GM12878 (cell line): ENCODE results near the gene BCR. TPM values are rescaled to one million over a fixed set of nuclear protein-coding genes. Genes with fewer than 3 reads are reported as not detected.
A peak's percentile ranks its signal among the peaks of the same experiment; 100 is the strongest.

ENCODE experiments used
- ATAC-seq: fragments of 200-7000 bp; cut with Tn5 transposase; 3 replicates; pipeline ENCODE4 v1.9.1; 2020; ENCODE audit warnings: mild to moderate bottlenecking, moderate library complexity
- BruUV-seq: library from RNA; stranded (reverse); fragments of 400-500 nt; replicated peaks from 2 replicates; lab custom pipeline; 2021; lab: Mats Ljungman, UMichigan
- CTCF ChIA-PET: fragments of 300-600 bp; sonication (Branson Sonifier 250); formaldehyde crosslinking; extraction: SDS; loops from one replicate; lab custom pipeline; 2021; ENCODE audit warnings: inconsistent platforms; lab: Yijun Ruan, JAX
- POLR2A ChIA-PET: fragments of 350-600 bp; formaldehyde crosslinking; extraction: SDS; loops from one replicate; lab custom pipeline; 2021; ENCODE audit warnings: inconsistent platforms; lab: Charles Lee
- RAD21 ChIA-PET: fragments of 300-600 bp; sonication (Branson Sonifier 250); formaldehyde crosslinking; loops from one replicate; lab custom pipeline; 2023; ENCODE audit warnings: antibody characterized with exemption; ENCODE audit not compliant: unreplicated experiment; lab: Charles Lee
- SMC1A ChIA-PET: fragments of 300-600 bp; sonication (Branson Sonifier 250); formaldehyde crosslinking; loops from one replicate; lab custom pipeline; 2023; ENCODE audit not compliant: unreplicated experiment, uncharacterized antibody; lab: Charles Lee
- DNase-seq: peaks from one replicate; pipeline ENCODE4 v3.0.0-alpha.2; 2011; ENCODE audit warnings: low read depth, low spot score
- FAIRE-seq: peaks from 3 replicates; lab custom pipeline; 2011; peaks lifted over from hg19 to GRCh38; lab: Jason Lieb, UNC
- H2AFZ ChIP-seq: 2 replicates; pipeline ENCODE4 v1.6.0; 2011; ENCODE audit warnings: low read depth, low read length, control low read depth; ENCODE audit not compliant: control insufficient read depth
- H3K27ac ChIP-seq: 2 replicates; pipeline ENCODE4 v1.5.1; 2011; ENCODE audit warnings: control low read depth; ENCODE audit not compliant: control insufficient read depth, insufficient read depth
- H3K27me3 ChIP-seq, 2 experiments: replicated peaks in 1 of 2; 2 replicates each; pipeline versions ENCODE4 v1.6.0 to v1.6.1; 2011; ENCODE audit warnings: low read length in 1 of 2; ENCODE audit not compliant: control insufficient read depth in 2 of 2, insufficient read depth in 2 of 2
- H3K36me3 ChIP-seq, 2 experiments: 2 replicates each; pipeline ENCODE4 v1.5.1; 2011; ENCODE audit warnings: low read length in 1 of 2; ENCODE audit not compliant: control insufficient read depth in 2 of 2, insufficient read depth in 2 of 2
- H3K4me1 ChIP-seq: 2 replicates; pipeline ENCODE4 v1.6.1; 2011; ENCODE audit warnings: mild to moderate bottlenecking, low read length, moderate library complexity, mixed read lengths; ENCODE audit not compliant: control insufficient read depth, insufficient read depth
- H3K4me2 ChIP-seq: 2 replicates; pipeline ENCODE4 v1.6.0; 2011; ENCODE audit warnings: control low read depth; ENCODE audit not compliant: control insufficient read depth, insufficient read depth
- H3K4me3 ChIP-seq: fragments of 200-600 bp; sonication (generic); 2 replicates; pipeline ENCODE4 v1.5.1; 2016
- H3K79me2 ChIP-seq: 2 replicates; pipeline ENCODE4 v1.6.0; 2011; ENCODE audit warnings: low read length; ENCODE audit not compliant: control insufficient read depth, insufficient read depth
- H3K9ac ChIP-seq: 2 replicates; pipeline ENCODE4 v1.8.0; 2011; ENCODE audit warnings: low read length, control low read depth, mixed read lengths; ENCODE audit not compliant: control insufficient read depth, insufficient read depth
- H3K9me3 ChIP-seq: replicated peaks from 3 replicates; pipeline ENCODE4 v1.5.1; 2011; ENCODE audit warnings: mild to moderate bottlenecking, low read length; ENCODE audit not compliant: control insufficient read depth, insufficient read depth
- H4K20me1 ChIP-seq: 2 replicates; pipeline ENCODE4 v1.6.0; 2011; ENCODE audit not compliant: control insufficient read depth, insufficient read depth
- CEBPZ ChIP-seq: fragments of 150-350 bp; IDR thresholded peaks from 2 replicates; pipeline ENCODE4 v1.6.1; 2016; ENCODE audit warnings: low read depth, low read length
- CREB1 ChIP-seq: IDR thresholded peaks from 2 replicates; pipeline ENCODE4 v1.6.1; 2012; ENCODE audit warnings: low read depth, mild to moderate bottlenecking, inconsistent platforms
- NFXL1 ChIP-seq: fragments of 450-650 bp; IDR thresholded peaks from 2 replicates; pipeline ENCODE4 v1.6.1; 2017; ENCODE audit warnings: antibody characterized with exemption, mild to moderate bottlenecking, borderline replicate concordance
- POLR2A ChIP-seq: IDR thresholded peaks from 2 replicates; pipeline ENCODE4 v1.6.1; 2011; ENCODE audit warnings: low read depth, mild to moderate bottlenecking, low read length
- WGBS: methylation state at CpG from one replicate; pipeline ENCODE4 v1.1.6; 2016; ENCODE audit warnings: low lambda C conversion rate; ENCODE audit not compliant: insufficient replicate concordance, insufficient coverage; ENCODE audit errors: missing lambda C conversion rate; 5-methylcytosine and 5-hydroxymethylcytosine counted together
- in situ Hi-C: fragments of 300-500 bp; cut with MboI; formaldehyde crosslinking; loops from 9 replicates; pipeline ENCODE4 v1.14.3; 2018; ENCODE audit warnings: mixed read lengths
- intact Hi-C: fragments of 100-400 bp; cut with micrococcal nuclease; formaldehyde crosslinking; loops from one replicate; pipeline ENCODE4 v1.14.2; 2022; ENCODE audit not compliant: unreplicated experiment
- polyA plus RNA-seq, 11 experiments: library from polyadenylated mRNA; depleted of rRNA in 4 of 11; unstranded in 6 of 11; stranded (reverse) in 5 of 11; fragments of >200 nt; fragmentation: Nextera tagmentation in 4 of 11; fragmentation: Illumina TruSeq in 1 of 11; extraction: Ambion mirVana in 4 of 11; extraction: Trizol in 1 of 11; gene quantifications; 1 replicate in 1 of 11; 2 replicates in 10 of 11; pipeline versions ENCODE4 v1.2.1 to v1.2.3, GENCODE V29; 2011 to 2016; ENCODE audit warnings: inconsistent platforms in 2 of 11, missing spikeins in 2 of 11, low read depth in 1 of 11
- total RNA-seq, 4 experiments: library from RNA; depleted of rRNA in 3 of 4; stranded (reverse); fragments of >200 nt in 3 of 4; fragmentation: Illumina TruSeq in 1 of 4; extraction: Trizol in 1 of 4; gene quantifications; 2 replicates each; pipeline versions ENCODE4 v1.2.1 to v1.2.3, GENCODE V29; 2013 to 2021
- TF ChIP-seq, protein P1 (sequence below): fragments of 450-650 bp; IDR thresholded peaks from 2 replicates; pipeline ENCODE4 v1.6.1; 2016; ENCODE audit warnings: mild to moderate bottlenecking, moderate library complexity, borderline replicate concordance

The BCR gene
- total and polyA plus RNA-seq, 10 of the 15 experiments (the other 5 are each of a cell fraction or from before 2014, with no cell fraction given) = 1.7 to 64.7 (median 18.4) TPM

DNA sequence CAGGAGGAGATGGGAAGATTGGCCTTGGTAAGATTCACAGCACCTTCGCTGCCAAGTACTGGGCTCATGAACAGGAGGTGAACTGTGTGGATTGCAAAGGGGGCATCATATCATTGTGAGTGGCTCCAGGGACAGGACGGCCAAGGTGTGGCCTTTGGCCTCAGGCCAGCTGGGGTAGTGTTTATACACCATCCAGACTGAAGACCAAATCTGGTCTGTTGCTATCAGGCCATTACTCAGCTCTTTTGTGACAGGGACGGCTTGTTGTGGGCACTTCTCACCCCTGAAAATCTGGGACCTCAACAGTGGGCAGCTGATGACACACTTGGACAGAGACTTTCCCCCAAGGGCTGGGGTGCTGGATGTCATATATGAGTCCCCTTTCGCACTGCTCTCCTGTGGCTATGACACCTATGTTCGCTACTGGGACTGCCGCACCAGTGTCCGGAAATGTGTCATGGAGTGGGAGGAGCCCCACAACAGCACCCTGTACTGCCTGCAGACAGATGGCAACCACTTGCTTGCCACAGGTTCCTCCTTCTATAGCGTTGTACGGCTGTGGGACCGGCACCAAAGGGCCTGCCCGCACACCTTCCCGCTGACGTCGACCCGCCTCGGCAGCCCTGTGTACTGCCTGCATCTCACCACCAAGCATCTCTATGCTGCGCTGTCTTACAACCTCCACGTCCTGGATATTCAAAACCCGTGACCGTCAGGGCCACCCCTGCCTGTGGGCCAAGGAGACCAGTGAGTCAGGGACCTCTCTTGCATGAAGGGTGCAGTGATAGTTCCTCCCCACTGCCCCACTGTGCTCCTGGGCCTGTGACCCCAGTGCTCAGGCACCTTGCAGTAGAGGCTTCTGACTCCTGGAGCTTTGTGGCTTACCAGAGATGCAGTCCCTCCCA is 83.6 kb downstream of the BCR start:
- peak; percentile 37; the same call in 1 of the 2 replicates for TF ChIP-seq CREB1
- 0 out of 2 replicates have a peak, but pooled peaks have one; percentile 28 for TF ChIP-seq POLR2A
- TF ChIP-seq NFXL1 = no peak
- FAIRE-seq = no peak
- H3K9ac ChIP-seq = no peak overlapping the region
- WGBS = 87% methylated on average over 20 of the region's 20 CpGs
- BruUV-seq = no TSS peak
- intact Hi-C loops (no loop called here), in situ Hi-C loops (no loop called here)
- no peak overlapping the region for H2AFZ ChIP-seq
- no peaks in the 10 kb centered on the region for H3K27me3 ChIP-seq
- H3K4me3 ChIP-seq = no peak overlapping the region
- DNase-seq = no peak
- no peaks in the 10 kb centered on the region for H3K9me3 ChIP-seq
- no peaks in the 10 kb centered on the region for H3K79me2 ChIP-seq
- ChIA-PET SMC1A (interaction anchor here (1.2 kb wide), 1 partner anchor 122 kb away, joined by 3 read pairs; no protein-coding TSS in a partner anchor), CTCF (interaction anchor here (0.9 kb wide), 1 partner anchor 36 kb away, joined by 3 read pairs; no protein-coding TSS in a partner anchor), RAD21 (no interaction called here), POLR2A (no interaction called here)
- H4K20me1 ChIP-seq = no peaks in the 10 kb centered on the region
- H3K27ac ChIP-seq = peak overlapping the region; percentile 17
- peaks cover 3 to 44% of the 10 kb centered on the region in 2 experiments; a peak in 3 of 4 replicates for H3K36me3 ChIP-seq
- no peak for ATAC-seq
- peaks cover 17% of the 10 kb centered on the region for H3K4me1 ChIP-seq
- peak overlapping the region; percentile 10; the same call in 1 of the 2 replicates for H3K4me2 ChIP-seq

DNA sequence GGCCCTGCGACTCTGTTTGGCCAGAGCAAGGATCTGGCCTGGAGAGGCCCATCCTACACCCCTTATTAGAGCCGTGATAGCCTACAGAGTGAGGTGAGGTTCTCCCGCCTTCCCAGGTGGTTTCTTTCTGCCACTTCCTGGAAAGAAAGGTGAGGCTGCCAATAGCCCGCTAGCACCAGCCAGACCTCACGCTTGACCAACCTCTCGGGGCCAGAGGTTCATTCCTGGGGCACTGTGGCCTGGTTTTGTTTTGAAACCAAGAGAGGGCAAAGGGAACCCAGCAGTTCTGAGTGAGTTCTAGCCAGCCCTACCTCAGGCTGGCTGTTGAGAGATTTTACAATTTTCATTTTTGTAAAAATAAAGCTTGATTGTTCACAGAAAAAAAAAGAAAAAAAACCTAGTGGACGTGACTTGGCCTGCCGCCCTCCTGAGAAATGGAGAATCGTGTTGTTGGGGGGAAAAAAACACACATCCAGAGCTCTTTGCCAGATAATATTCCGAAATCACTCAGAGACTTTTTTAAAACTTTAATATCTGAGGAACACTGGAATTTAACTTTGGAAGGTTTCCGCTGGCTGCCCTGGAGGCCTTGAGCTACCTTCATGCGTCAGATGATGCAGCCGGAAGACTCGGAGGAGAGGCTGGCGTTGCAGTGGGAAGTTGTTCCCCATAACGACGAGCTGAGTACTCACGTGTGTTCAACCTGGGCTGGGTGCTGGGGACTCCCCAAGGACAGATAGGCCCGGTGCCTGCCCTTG is 84.5 kb downstream of the BCR start:
- H4K20me1 ChIP-seq = no peaks in the 10 kb centered on the region
- H3K79me2 ChIP-seq = no peaks in the 10 kb centered on the region
- in situ Hi-C loops = no loop called here
- no peak overlapping the region for H3K4me3 ChIP-seq
- H3K4me2 ChIP-seq = no peak overlapping the region
- BruUV-seq = no TSS peak
- H2AFZ ChIP-seq = no peak overlapping the region
- peaks cover 3 to 42% of the 10 kb centered on the region in 2 experiments; a peak in 3 of 4 replicates for H3K36me3 ChIP-seq
- no peaks in the 10 kb centered on the region for H3K9me3 ChIP-seq
- H3K27me3 ChIP-seq = no peaks in the 10 kb centered on the region
- DNase-seq (no peak), ATAC-seq (peak; percentile 37), FAIRE-seq (no peak)
- ChIA-PET POLR2A (no interaction called here), SMC1A (interaction anchor here (1.2 kb wide), 2 partner anchors 77 to 121 kb away, joined by 3 read pairs; no protein-coding TSS in a partner anchor), RAD21 (no interaction called here), CTCF (interaction anchor here (0.9 to 1.6 kb wide), 2 partner anchors 14 to 17 kb away, joined by 3 to 8 read pairs; no protein-coding TSS in a partner anchor)
- intact Hi-C loops = no loop called here
- H3K4me1 ChIP-seq = peaks cover 26% of the 10 kb centered on the region
- no peak for TF ChIP-seq CEBPZ
- TF ChIP-seq, protein P1, sequence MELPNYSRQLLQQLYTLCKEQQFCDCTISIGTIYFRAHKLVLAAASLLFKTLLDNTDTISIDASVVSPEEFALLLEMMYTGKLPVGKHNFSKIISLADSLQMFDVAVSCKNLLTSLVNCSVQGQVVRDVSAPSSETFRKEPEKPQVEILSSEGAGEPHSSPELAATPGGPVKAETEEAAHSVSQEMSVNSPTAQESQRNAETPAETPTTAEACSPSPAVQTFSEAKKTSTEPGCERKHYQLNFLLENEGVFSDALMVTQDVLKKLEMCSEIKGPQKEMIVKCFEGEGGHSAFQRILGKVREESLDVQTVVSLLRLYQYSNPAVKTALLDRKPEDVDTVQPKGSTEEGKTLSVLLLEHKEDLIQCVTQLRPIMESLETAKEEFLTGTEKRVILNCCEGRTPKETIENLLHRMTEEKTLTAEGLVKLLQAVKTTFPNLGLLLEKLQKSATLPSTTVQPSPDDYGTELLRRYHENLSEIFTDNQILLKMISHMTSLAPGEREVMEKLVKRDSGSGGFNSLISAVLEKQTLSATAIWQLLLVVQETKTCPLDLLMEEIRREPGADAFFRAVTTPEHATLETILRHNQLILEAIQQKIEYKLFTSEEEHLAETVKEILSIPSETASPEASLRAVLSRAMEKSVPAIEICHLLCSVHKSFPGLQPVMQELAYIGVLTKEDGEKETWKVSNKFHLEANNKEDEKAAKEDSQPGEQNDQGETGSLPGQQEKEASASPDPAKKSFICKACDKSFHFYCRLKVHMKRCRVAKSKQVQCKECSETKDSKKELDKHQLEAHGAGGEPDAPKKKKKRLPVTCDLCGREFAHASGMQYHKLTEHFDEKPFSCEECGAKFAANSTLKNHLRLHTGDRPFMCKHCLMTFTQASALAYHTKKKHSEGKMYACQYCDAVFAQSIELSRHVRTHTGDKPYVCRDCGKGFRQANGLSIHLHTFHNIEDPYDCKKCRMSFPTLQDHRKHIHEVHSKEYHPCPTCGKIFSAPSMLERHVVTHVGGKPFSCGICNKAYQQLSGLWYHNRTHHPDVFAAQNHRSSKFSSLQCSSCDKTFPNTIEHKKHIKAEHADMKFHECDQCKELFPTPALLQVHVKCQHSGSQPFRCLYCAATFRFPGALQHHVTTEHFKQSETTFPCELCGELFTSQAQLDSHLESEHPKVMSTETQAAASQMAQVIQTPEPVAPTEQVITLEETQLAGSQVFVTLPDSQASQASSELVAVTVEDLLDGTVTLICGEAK = peak; percentile 24; the same call in 1 of the 2 replicates
- H3K27ac ChIP-seq = peak overlapping the region; percentile 17
- 77% methylated on average over 19 of the region's 19 CpGs for WGBS
- no peak overlapping the region for H3K9ac ChIP-seq
